Choroid plexus epithelial cell (primary cell): ENCODE results near the gene CCDC93.

Source experiments
- DNase-seq: peaks from one replicate; pipeline ENCODE4 v3.0.0-alpha.2; 2010; ENCODE audit warnings: low read depth
- H3K4me3 ChIP-seq: 2 replicates; pipeline ENCODE4 v1.5.1; 2011; ENCODE audit warnings: low read depth, mild to moderate bottlenecking, control low read depth, low read length, moderate library complexity
- CTCF ChIP-seq: conservative IDR thresholded peaks from 2 replicates; pipeline ENCODE4 v1.5.1; 2011; ENCODE audit warnings: low read depth, mild to moderate bottlenecking, control low read depth, inconsistent platforms, low read length, moderate library complexity

The CCDC93 gene

GRCh38 chr2:117918608-117919007 is 95.3 kb downstream of the CCDC93 start:
- no peak for DNase-seq
- no peak overlapping the region for H3K4me3 ChIP-seq
- no peak for TF ChIP-seq CTCF

GRCh38 chr2:117917223-117917917 is 96.5 kb downstream of the CCDC93 start:
- peak; percentile 69 for TF ChIP-seq CTCF
- peak; percentile 59 for DNase-seq
- no peak overlapping the region for H3K4me3 ChIP-seq

GRCh38 chr2:117902933-117903332 is 110.9 kb downstream of the CCDC93 start:
- no peak for TF ChIP-seq CTCF
- H3K4me3 ChIP-seq = no peak overlapping the region
- DNase-seq = no peak

- no peak overlapping the region for H3K4me3 ChIP-seq
- DNase-seq = no peak
- TF ChIP-seq CTCF = no peak
These were observed 125.0 kb downstream of the CCDC93 start for GRCh38 chr2:117888897-117889296.

- H3K4me3 ChIP-seq = no peak overlapping the region
- DNase-seq = no peak
- no peak for TF ChIP-seq CTCF
These were observed 128.6 kb downstream of the CCDC93 start for GRCh38 chr2:117885308-117885707.

GRCh38 chr2:117879003-117879402 is 134.9 kb downstream of the CCDC93 start:
- TF ChIP-seq CTCF = no peak
- no peak for DNase-seq

GRCh38 chr2:117875786-117876185 is 138.1 kb downstream of the CCDC93 start:
- H3K4me3 ChIP-seq = no peak overlapping the region
- DNase-seq = no peak
- TF ChIP-seq CTCF = no peak

More at GRCh38 chr2:117879003-117879402, 134.9 kb downstream of the CCDC93 start:
- H3K4me3 ChIP-seq = no peak overlapping the region
